NCI-H345 treated with DMSO at 0.1 percent for 48 hours (cell line): ENCODE measurements around the gene SPACA6.

Experiments
- DNase-seq: peaks from one replicate; lab custom pipeline; 2025; ENCODE audit not compliant: unreplicated experiment; lab: John Stamatoyannopoulos, UW

Gene SPACA6

GRCh38 chr19:51688671-51689571 is 4.2 kb upstream of the SPACA6 start:
- no peak for DNase-seq

GRCh38 chr19:51689751-51690453 is 3.2 kb upstream of the SPACA6 start:
- DNase-seq, result no peak

- no peak for DNase-seq
These were observed 2.6 kb upstream of the SPACA6 start for GRCh38 chr19:51690454-51691073.

GRCh38 chr19:51691074-51691583 is 2.0 kb upstream of the SPACA6 start:
- DNase-seq, result no peak

- DNase-seq, result no peak
These were observed 1.3 kb upstream of the SPACA6 start for GRCh38 chr19:51691584-51692428.

GRCh38 chr19:51692468-51692867 is 662 bp upstream of the SPACA6 start:
- no peak for DNase-seq

GRCh38 chr19:51693819-51694218 is 689 bp downstream of the SPACA6 start:
- DNase-seq, result no peak

- no peak for DNase-seq
These were observed 1.4 kb downstream of the SPACA6 start for GRCh38 chr19:51694318-51695085.

GRCh38 chr19:51695088-51695487 is 2.0 kb downstream of the SPACA6 start:
- DNase-seq, result no peak

- no peak for DNase-seq
These were observed 2.7 kb downstream of the SPACA6 start for GRCh38 chr19:51695702-51696315.

GRCh38 chr19:51696606-51697005 is 3.5 kb downstream of the SPACA6 start:
- DNase-seq, result no peak

- DNase-seq, result no peak
These were observed 4.1 kb downstream of the SPACA6 start for GRCh38 chr19:51697169-51697776.

- no peak for DNase-seq
These were observed 5.2 kb downstream of the SPACA6 start for GRCh38 chr19:51698296-51698695.

GRCh38 chr19:51699170-51699569 is 6.0 kb downstream of the SPACA6 start:
- no peak for DNase-seq

- DNase-seq, result no peak
These were observed 8.5 kb downstream of the SPACA6 start for GRCh38 chr19:51701468-51702100.

- DNase-seq, result no peak
These were observed 9.1 kb downstream of the SPACA6 start for GRCh38 chr19:51702103-51702824.

GRCh38 chr19:51702825-51703574 is 9.9 kb downstream of the SPACA6 start:
- DNase-seq, result no peak
